GM04503 (cell line): ENCODE measurements around the gene TIMM21.

Source experiments
- DNase-seq: peaks from one replicate; pipeline ENCODE4 v3.0.0-alpha.2; 2012; ENCODE audit warnings: low read depth

The TIMM21 gene

GRCh38 chr18:74147779-74148542, at the start of gene TIMM21, which contains the start of gene FBXO15:
Gene TIMM21, plus strand, starts transcription at chr18:74148523. Its CDS starts 286 bp downstream, at chr18:74148809.
Gene FBXO15, minus strand, starts transcription at chr18:74147834. Its CDS starts 49 bp downstream, at chr18:74147785.
- DNase-seq = peak; percentile 86

- DNase-seq = no peak
Measured at GRCh38 chr18:74108460-74108859, 39.9 kb upstream of the TIMM21 start.

GRCh38 chr18:74110149-74110548, 38.2 kb upstream of the TIMM21 start:
- DNase-seq = no peak

- DNase-seq = no peak
Measured at GRCh38 chr18:74110976-74111375, 37.3 kb upstream of the TIMM21 start.

GRCh38 chr18:74113711-74114110, 34.6 kb upstream of the TIMM21 start:
- DNase-seq = no peak

- DNase-seq = no peak
Measured at GRCh38 chr18:74114116-74114515, 34.2 kb upstream of the TIMM21 start.

- DNase-seq = peak; percentile 27
Measured at GRCh38 chr18:74115046-74115445, 33.3 kb upstream of the TIMM21 start.

GRCh38 chr18:74116633-74117554, 31.4 kb upstream of the TIMM21 start:
- no peak for DNase-seq

- DNase-seq = no peak
Measured at GRCh38 chr18:74123200-74123599, 25.1 kb upstream of the TIMM21 start.

GRCh38 chr18:74124642-74125041, 23.7 kb upstream of the TIMM21 start:
- no peak for DNase-seq

GRCh38 chr18:74126684-74127655, 21.4 kb upstream of the TIMM21 start:
- no peak for DNase-seq

GRCh38 chr18:74128159-74128558, 20.2 kb upstream of the TIMM21 start:
- no peak for DNase-seq

GRCh38 chr18:74131124-74131523, 17.2 kb upstream of the TIMM21 start:
- DNase-seq = no peak

- no peak for DNase-seq
Measured at GRCh38 chr18:74132201-74132600, 16.1 kb upstream of the TIMM21 start.

GRCh38 chr18:74137920-74138538, 10.3 kb upstream of the TIMM21 start:
- DNase-seq = no peak

GRCh38 chr18:74139411-74139810, 8.9 kb upstream of the TIMM21 start:
- no peak for DNase-seq

- no peak for DNase-seq
Measured at GRCh38 chr18:74139888-74140287, 8.4 kb upstream of the TIMM21 start.

GRCh38 chr18:74140582-74140981, 7.7 kb upstream of the TIMM21 start:
- no peak for DNase-seq

GRCh38 chr18:74141667-74142066, 6.7 kb upstream of the TIMM21 start:
- DNase-seq = no peak

GRCh38 chr18:74142252-74142651, 6.1 kb upstream of the TIMM21 start:
- DNase-seq = no peak

GRCh38 chr18:74146756-74147155, 1.6 kb upstream of the TIMM21 start:
- DNase-seq = peak; percentile 82

GRCh38 chr18:74147491-74147778, 888 bp upstream of the TIMM21 start:
- DNase-seq = no peak
